ENCODE results near the gene NGFR.

NGFR gene

GRCh38 chr17:49469831-49470810, 25.0 kb upstream of the NGFR start:
- DNase-seq: no peak

DNA sequence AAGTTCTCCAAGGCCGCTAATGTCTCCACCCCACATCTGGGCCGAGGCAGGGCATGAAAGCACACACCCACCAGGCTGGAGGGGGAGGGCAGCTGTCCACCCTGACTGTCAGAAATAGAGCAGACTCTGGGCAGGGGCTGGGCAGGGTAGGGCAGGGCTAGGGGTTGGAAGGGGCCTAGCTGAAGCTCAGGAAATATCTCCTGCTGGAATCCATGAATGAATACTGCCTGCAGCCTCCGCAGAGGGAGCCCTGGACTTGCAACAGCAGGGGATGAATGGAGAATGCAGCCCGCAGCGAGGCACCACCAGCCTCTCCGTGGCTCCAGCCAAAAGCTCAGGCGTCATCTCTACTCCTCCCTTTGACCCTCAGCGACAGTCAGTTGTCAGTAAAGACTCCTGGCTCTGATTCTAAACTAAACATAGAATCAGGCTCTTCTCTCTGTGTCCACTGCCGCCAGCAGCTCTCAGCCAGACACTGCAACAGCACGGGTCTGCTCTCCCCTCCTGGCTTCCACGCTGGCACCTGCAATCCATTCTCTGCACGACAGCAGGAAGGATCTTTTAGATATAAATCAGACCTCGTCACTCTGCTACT, 23.9 kb upstream of the NGFR start:
- no peak for DNase-seq

GRCh38 chr17:49471769-49472168, 23.3 kb upstream of the NGFR start:
- no peak for DNase-seq

DNA sequence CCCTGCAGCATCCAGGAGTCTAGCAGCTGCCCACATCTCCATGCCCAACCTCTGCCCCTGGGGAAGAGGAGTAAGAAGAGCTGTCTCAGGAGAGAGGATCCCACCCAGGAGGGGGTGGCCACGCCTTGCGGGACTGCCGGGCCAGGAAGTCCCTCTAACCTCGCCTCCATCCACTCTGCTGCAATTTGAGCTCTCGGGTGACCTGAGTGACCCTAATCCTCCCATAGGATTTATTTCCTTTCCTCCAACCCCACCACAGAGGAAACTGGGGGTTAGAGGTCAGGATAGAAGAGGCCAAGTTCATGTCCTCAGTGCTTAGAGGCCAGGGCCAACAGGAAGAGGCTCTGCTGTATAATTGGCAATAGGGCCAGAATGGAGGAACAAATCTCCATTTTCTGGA, 22.6 kb upstream of the NGFR start:
- no peak for DNase-seq

DNA sequence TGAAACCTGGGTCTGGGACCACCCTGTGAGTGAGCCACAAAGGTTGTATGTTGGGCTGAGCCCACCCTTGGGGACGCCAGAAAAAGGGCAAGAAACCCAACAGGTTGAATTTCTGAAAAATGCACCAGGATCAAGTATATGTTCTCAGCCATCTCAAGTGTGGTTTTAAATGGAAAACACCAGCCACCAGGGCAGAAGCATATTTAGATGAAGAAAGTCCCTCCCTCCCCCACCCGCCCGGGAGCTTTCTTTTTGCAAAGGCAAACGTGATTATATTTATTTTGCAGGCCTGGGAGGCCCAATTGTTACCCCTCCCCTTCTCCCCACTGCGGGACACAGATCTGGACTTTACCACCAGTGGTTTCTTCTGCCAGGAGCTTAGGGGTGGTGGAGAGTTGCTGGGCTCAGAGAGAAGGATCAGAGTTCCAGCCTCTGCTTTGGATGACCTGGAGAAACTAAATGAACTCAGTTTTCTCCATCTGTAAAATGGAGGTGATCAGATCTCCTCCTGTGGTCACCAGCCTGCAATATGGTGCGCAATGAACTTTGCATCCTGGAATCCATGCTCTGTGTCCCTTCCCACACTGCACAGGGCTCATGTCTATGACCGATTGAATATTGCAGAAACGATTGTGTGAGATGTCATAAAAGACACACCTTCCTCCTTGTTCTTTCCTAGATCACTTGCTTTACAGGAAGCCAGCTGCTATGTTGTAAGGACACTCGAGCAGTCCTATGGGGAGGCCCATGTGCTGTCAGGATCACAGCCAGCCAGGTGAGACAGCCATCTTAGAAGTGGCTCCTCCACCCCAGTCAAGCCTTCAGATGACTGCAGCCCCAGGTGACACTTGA, 21.0 kb upstream of the NGFR start:
- no peak for DNase-seq

DNA sequence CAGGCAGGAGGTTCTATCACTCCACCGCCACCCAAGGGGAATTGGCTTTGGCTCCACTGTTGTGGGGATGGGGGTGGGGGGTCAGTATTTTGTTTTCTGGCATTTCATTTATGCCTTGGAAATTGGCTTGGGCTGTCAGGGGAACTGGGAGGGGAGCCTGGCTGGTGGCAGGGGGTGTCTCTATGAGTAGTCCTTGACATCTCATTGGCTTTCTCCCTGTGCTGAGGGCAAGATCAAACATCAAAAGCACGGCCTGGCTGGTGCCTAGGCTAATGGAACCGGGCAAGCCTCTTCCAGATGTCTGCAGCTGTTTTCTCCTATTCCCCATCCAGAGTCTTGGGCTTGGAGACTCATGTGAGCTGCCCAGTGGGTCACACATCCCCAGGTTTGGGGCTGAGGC, 17.4 kb upstream of the NGFR start:
- no peak for DNase-seq

DNA sequence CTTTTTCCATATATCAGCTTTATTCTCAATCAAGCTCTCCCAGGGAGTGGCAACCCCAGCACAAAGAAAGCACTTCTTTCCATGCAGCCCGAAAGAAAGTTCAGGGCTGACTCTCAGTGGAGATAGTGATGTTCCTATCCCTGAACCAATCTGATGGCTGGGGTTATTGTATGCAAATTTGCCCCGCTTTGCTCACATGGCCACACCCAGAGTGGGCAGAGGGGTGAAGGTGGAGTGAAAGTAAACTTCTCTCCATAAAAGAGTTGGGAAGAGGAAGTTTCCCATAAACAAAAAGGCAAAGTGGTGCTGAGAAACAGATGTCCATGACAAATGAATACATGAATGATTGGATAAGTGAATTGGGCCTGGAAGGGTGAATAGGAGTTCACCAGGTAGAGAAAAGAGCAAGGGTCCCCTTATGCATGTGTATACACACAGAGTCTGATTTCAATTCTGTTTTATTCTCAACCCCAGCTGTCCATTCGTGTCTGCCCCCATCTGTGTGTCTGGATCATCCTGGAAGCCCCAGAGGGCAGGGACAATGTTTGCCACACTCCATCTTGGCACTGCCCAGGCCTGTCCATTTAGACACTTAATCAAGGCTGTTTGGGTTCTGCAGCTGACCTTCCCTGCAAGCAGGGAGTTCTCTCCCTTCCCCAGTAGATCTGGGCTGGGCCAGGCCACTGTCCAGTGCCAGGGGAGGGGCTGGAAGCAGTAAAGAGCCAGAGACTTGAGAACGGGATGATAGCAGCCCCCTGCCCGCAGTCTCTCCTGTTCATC, 14.1 kb upstream of the NGFR start:
- no peak for DNase-seq

DNA sequence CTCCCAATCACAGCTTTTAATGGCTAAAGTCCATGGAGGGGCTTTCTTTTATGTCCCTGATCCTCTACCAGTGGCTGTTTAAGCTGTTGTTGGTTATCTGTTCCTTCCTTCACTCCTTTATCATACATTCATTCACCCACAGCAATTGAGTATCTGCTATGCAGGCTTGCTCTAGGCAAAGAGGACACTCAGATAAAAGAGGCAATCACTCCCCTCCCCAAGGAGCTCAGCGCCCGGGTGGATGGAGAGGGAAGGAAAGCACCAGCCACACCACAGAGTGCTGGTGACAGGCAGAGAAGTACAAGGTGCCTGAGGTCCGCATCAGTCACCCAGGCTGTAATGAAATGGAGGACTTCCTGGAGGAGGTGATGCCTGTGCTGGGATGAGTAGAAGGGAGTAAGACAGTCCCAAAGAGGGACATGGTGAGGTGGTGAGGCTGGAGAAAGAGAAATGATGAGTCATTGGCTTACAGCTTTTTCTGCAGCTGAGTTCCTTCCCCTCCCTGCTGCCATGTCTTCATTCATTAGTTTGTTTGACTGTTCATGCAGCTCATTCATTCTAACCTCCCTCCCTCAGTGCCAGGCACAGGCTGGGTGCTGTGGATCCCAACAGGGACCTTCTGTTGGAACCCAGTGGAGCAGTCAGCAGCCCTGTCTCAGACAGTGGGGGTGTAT, 12.8 kb upstream of the NGFR start:
- no peak for DNase-seq

GRCh38 chr17:49483599-49484509, 11.2 kb upstream of the NGFR start:
- DNase-seq: no peak

- DNase-seq: no peak
Measured at GRCh38 chr17:49484588-49484987, 10.5 kb upstream of the NGFR start.

GRCh38 chr17:49486012-49486641, 9.0 kb upstream of the NGFR start:
- DNase-seq: no peak

- no peak for DNase-seq
Measured at GRCh38 chr17:49487183-49487582, 7.9 kb upstream of the NGFR start.

DNA sequence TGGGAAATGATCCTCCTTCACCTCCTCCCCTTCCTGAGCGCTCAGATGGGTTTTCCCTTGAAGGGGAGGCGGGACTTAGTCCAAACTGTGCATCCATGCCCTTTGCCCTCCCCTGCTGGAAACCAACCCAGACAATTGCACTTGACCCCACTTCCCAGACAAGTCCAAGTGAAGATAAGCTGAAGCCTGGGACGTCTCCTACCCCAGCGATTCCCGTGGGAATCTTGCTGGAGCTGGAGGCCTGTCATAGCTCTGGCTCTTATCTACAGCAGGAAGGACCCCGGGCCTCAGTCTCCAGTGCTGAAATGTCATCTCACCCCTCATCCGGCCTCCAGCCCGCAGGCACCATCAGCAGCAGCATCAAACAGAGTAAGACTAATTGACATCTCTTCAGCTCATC, 6.5 kb upstream of the NGFR start:
- DNase-seq: no peak

- no peak for DNase-seq
Measured at GRCh38 chr17:49489348-49489747, 5.7 kb upstream of the NGFR start.

DNA sequence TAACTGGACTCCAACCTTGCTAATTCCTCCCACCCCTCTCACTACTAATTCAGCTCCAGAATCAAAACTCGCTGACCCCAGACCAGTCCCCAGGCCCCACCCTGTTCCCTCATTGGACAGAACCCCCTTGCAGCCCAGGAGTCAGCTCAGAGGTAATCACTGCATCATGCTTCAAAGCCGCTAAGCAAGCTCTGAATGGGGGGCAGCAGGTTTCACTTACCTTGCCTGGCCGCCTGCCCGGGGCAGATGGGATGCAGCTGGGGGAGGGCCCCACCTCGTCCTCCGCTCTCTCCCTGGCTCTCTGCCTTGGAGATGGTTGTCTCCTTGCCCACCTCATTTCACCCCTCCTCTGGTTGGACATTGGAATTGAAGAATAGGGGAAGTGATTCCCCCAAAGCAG, 4.8 kb upstream of the NGFR start:
- DNase-seq: no peak

- DNase-seq: no peak
Measured at GRCh38 chr17:49491192-49491769, 3.8 kb upstream of the NGFR start.

- no peak for DNase-seq
Measured at GRCh38 chr17:49494399-49494985, 601 bp upstream of the NGFR start.

DNA sequence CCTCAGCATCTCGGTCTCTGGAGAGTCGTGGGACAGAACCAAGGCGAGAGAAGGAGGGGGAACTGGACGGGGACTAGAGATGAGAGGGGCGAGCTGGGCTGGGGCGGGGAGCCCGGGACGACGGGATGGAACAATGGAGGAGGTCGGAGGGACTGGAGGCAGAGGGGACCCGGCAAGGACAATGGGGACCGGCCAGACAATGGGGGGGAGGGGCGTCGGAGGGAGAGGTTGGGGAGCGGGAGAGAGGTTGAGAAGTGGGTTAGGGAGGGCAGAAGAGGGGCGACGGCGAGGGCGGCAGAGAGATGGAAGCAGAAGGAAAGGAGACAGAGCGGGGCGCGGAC, 719 bp downstream of the NGFR start:
- DNase-seq: no peak

DNA sequence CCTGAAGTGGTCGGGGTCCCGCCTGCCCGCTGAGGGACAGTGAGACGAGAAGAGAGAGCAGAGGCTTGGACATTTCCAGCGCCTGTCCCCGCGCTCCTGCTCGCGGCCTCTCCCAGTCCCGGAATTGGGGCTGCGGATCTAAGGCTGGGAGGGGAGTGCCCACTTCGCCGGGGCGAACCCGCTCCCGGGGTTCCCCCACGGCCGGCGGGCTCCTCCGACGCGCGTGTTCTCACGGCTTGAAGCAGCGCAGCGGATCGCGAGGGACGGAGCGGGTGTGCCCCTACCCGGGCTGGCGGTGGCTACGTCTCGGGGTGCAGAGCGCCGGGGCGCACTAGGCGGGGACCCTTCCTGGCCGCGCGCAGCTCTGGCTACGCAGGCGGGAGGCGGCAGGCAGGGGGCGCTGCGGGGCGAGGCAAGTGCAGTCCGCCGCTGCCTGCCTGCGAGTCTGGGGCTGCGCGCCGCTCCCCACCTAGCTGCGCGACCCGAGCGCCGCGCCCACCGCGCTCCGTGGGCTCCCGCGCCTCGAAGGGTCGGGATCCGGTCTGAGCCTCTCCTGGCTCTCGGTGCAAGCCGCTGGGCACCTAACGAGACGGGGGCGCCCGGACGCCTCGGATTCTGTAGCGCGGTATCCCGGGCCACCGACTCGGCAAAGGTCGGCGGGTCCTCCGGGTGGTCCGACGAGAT, 1.2 kb downstream of the NGFR start:
- peak; percentile 85 for DNase-seq

DNA sequence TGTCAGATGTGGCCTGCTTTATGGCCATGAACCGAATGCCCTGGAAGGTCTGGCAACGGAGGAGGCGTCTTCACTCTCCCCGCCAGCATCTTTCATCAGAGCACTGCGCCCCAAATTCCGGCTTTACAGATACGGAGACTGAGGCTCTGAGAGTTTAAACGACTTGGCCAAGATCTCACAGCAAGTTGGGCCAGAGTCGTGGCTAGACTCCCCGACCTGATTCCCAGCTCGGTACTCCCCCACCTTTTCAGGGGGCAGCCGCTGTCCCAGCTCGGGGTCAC, 1.7 kb downstream of the NGFR start:
- no peak for DNase-seq

Data from activated CD4-positive, CD25-positive, alpha-beta regulatory T cell treated with anti-CD3 and anti-CD28 coated beads, Interleukin-2, amount 50 U/mL, for 72 hours (primary cell).